GM12878 (cell line): Measurements from ENCODE around the gene HMGXB3.

ENCODE experiments used
- MTA2 ChIP-seq: fragments of 450-650 bp; IDR thresholded peaks from 2 replicates; pipeline ENCODE4 v1.6.1; 2016; ENCODE audit warnings: low read depth, mild to moderate bottlenecking, moderate library complexity
- SP1 ChIP-seq: IDR thresholded peaks from one replicate; pipeline ENCODE4 v1.6.1; 2011; ENCODE audit warnings: low read depth, low read length
- ZZZ3 ChIP-seq: IDR thresholded peaks from 2 replicates; pipeline ENCODE4 v1.6.1; 2011; ENCODE audit warnings: low read depth; ENCODE audit not compliant: control insufficient read depth, insufficient read length
- TF ChIP-seq, protein P1 (sequence below), 3 experiments: IDR thresholded peaks in 2 of 3; conservative IDR thresholded peaks in 1 of 3; 2 replicates each; pipeline ENCODE4 v1.5.1; 2011; ENCODE audit warnings: low read depth in 3 of 3, low read length in 3 of 3, mild to moderate bottlenecking in 3 of 3, control low read depth in 2 of 3, moderate library complexity in 2 of 3, inconsistent platforms in 1 of 3, mixed read lengths in 1 of 3; ENCODE audit not compliant: control insufficient read depth in 2 of 3, insufficient read depth in 1 of 3; ENCODE audit errors: extremely low read depth in 1 of 3
- TF ChIP-seq, protein P2 (sequence below): IDR thresholded peaks from 2 replicates; pipeline ENCODE4 v1.6.1; 2012; ENCODE audit warnings: mild to moderate bottlenecking, low read depth, low read length
- TF ChIP-seq, protein P3 (sequence below): IDR thresholded peaks from 2 replicates; pipeline ENCODE4 v1.6.1; 2012; ENCODE audit warnings: low read length, inconsistent platforms

DNA sequence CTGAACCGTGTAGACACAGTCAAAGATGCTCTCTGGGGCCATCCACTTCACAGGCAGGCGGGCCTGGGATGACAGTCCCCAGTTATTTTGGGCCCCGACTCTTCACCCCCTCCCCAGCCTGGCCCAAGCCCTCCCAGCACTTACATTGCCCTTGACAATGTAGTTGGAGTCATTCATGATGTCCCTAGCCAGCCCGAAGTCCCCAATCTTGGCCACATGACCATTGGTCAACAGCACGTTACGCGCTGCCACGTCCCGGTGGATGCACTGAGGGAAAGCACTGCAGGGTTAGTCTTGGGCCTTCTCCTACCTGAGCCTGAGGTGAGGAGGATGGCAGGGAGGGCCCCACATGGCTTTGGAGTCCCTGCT, 55.5 kb downstream of the HMGXB3 start:
- TF ChIP-seq ZZZ3 (no peak), SP1 (no peak), MTA2 (no peak)
- TF ChIP-seq, protein P1, sequence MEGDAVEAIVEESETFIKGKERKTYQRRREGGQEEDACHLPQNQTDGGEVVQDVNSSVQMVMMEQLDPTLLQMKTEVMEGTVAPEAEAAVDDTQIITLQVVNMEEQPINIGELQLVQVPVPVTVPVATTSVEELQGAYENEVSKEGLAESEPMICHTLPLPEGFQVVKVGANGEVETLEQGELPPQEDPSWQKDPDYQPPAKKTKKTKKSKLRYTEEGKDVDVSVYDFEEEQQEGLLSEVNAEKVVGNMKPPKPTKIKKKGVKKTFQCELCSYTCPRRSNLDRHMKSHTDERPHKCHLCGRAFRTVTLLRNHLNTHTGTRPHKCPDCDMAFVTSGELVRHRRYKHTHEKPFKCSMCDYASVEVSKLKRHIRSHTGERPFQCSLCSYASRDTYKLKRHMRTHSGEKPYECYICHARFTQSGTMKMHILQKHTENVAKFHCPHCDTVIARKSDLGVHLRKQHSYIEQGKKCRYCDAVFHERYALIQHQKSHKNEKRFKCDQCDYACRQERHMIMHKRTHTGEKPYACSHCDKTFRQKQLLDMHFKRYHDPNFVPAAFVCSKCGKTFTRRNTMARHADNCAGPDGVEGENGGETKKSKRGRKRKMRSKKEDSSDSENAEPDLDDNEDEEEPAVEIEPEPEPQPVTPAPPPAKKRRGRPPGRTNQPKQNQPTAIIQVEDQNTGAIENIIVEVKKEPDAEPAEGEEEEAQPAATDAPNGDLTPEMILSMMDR (IDR thresholded peaks at IDR 0.05 in 2 of 3, conservative IDR thresholded peaks at IDR 0.05 in 1 of 3; ENCODE audit: control insufficient read depth in 2 of 3, extremely low read depth in 1 of 3, insufficient read depth in 1 of 3, low read depth in 3 of 3, low read length in 3 of 3): no peak
- TF ChIP-seq, protein P2, sequence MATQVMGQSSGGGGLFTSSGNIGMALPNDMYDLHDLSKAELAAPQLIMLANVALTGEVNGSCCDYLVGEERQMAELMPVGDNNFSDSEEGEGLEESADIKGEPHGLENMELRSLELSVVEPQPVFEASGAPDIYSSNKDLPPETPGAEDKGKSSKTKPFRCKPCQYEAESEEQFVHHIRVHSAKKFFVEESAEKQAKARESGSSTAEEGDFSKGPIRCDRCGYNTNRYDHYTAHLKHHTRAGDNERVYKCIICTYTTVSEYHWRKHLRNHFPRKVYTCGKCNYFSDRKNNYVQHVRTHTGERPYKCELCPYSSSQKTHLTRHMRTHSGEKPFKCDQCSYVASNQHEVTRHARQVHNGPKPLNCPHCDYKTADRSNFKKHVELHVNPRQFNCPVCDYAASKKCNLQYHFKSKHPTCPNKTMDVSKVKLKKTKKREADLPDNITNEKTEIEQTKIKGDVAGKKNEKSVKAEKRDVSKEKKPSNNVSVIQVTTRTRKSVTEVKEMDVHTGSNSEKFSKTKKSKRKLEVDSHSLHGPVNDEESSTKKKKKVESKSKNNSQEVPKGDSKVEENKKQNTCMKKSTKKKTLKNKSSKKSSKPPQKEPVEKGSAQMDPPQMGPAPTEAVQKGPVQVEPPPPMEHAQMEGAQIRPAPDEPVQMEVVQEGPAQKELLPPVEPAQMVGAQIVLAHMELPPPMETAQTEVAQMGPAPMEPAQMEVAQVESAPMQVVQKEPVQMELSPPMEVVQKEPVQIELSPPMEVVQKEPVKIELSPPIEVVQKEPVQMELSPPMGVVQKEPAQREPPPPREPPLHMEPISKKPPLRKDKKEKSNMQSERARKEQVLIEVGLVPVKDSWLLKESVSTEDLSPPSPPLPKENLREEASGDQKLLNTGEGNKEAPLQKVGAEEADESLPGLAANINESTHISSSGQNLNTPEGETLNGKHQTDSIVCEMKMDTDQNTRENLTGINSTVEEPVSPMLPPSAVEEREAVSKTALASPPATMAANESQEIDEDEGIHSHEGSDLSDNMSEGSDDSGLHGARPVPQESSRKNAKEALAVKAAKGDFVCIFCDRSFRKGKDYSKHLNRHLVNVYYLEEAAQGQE: no peak
- TF ChIP-seq, protein P3, sequence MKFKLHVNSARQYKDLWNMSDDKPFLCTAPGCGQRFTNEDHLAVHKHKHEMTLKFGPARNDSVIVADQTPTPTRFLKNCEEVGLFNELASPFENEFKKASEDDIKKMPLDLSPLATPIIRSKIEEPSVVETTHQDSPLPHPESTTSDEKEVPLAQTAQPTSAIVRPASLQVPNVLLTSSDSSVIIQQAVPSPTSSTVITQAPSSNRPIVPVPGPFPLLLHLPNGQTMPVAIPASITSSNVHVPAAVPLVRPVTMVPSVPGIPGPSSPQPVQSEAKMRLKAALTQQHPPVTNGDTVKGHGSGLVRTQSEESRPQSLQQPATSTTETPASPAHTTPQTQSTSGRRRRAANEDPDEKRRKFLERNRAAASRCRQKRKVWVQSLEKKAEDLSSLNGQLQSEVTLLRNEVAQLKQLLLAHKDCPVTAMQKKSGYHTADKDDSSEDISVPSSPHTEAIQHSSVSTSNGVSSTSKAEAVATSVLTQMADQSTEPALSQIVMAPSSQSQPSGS: no peak
